T-helper 1 cell treated with Interleukin-12 subunit alpha and Interleukin-12 subunit beta and Interleukin-4 antibody, amounts not matched to agents 30 ng/mL and 1 ng/mL, for 36 hours (primary cell): ENCODE results near the gene GNB1L. TPM values are rescaled to one million over a fixed set of nuclear protein-coding genes. Genes with fewer than 3 reads are reported as not detected.

Source experiments
- intact Hi-C: fragments of 100-400 bp; cut with micrococcal nuclease; formaldehyde crosslinking; loops from one replicate; pipeline ENCODE4 v1.15.1; 2024
- total RNA-seq: library from RNA; stranded (reverse); gene quantifications from 2 replicates; pipeline ENCODE4 v1.2.3, GENCODE V29; 2022

The GNB1L gene
- total RNA-seq, 1 donor from 2014 or later: 10.5 TPM

DNA sequence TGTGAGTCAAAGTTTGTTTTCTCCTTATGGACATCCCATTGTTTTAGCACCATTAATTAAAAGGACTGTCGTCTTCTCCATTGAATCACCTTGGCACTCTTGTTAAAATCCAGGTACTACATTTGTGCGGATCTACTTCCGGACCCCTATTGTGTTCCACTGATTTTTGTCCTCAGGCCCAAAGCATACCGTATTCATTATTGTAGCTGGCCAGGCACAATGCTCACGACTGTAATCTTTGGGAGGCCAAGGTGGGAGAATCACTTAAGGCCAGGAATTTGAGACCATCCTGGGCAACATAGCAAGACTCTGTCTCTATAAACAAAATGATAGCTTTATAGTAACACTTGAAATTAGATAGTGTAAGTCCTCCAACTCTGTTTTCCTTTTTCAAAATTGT is 8.9 kb upstream of the GNB1L start:
- intact Hi-C loops: no loop called here

DNA sequence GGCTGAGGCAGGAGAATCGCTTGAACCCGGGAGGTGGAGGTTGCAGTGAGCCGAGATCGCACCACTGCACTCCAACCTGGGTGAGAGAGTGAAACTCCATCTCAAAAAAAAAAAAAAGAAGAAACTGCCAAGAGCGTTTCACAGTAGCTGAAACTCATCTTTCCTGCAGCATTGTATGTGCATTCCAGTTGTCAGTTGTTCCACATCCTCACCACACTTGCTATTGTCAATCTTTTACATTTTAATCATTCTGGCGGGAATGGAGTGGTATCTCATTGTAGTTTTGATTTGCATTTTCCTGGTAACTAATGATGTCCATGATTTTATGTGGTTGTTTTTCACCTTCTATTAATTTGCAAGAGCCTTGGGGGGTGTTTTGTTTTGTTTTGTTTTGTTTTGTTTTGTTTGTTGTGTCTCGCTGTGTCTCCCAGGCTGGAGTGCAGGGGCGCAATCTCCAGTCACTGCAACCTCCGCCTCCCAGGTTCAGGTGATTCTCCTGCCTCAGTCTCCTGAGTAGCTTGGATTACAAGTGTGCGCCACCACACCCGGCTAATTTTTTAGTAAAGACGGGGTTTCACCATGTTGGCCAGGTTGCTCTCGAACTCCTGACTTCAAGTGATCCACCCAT is 8.1 kb upstream of the GNB1L start:
- intact Hi-C loops: no loop called here

DNA sequence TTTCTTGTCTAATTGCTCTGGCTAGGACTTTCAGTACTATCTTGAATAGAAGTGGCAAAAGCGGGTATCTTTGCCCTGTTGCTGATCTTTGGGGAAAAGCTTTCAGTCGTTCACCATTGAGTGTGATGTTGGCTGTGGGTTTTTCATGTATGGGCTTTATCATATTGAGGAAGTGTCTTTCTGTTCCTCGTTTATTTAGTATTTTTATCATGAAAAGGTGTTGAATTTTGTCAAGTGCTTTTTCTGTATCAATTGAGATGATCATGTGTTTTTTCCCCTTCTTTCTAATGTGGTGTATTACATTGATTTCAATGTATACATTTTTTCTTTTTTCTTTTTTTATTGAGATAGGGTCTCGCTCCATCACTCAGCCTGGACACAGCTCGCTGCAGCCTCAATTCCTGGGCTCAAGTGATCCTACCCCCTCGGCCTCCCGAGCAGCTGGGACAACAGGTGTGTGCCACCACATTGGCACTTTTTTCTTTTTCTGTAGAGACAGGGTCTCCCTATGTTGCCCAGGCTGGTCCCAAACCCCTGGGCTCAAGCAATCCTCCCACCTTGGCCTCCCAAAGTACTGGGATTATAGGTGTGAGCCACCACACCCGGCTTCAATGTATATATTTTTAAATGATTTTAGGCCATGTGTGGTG is 5.3 kb upstream of the GNB1L start:
- intact Hi-C loops: loop anchor here (5.0 to 10.0 kb wide), 2 partner anchors 428 to 715 kb away; partner anchors contain the start of genes ESS2, HIRA and MRPL40

DNA sequence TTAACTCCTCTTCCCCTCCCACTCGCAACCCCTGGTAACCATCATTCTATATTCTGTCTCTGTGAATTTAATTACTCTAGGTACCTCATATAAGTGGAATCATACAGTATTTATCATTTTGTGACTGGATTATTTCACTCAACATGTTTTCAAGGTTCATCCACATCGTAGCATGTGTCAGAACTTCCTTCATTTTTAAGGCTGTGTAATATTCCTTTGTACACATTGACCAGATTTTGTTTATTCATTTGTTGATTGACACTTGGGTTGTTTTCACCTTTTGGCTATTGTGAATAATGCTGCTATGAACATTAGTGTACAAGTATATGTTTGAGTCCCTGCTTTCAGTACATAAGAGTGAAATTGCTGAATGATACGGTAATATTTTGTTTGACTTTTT is 2.7 kb upstream of the GNB1L start:
- intact Hi-C loops: loop anchor here (5.0 to 10.0 kb wide), 2 partner anchors 425 to 713 kb away; partner anchors contain the start of genes ESS2, HIRA and MRPL40

DNA sequence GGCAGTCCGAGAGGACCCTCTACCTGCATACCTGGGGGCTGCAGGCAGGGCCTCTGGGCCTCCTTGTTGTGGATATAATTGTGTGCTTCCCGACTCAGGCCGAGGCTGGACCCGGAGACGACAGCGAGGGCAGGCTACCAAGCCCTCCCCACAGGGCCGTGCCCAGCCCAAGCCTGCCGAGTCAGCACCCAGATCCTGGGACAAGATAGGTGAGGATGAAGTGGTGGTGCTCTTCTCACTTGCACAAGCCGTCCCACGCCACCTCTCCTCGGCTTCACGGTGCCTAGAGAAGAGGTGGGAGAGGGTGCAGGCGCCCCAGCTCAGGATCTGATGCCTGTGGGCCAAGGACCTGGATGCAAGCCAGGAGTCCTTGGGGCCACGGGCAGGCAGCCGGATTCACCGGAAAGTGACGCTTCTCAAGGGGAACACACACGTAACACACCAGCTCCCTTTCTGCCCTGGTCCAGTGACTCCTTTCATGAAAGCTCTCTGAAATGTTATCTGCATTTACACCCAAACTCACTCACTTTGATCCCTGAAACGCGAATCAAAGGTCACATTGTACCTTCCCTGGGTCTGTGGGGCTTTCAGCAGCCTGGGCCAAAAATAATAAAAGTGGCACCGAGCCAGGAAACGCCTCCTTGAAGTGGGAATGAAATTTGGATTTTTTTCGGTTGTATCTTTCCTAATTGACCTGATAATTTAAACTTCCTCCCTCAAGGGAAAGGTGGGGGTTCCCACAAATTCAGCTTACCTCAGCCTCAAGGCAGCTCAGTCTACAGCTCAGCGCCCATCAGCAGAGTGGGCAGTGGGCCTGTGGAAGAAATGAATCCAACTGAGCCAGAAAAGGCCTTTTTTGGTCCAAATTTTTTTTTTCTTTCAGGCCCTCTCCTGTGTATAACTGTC is 1.1 kb upstream of the GNB1L start:
- intact Hi-C loops: loop anchor here (2.0 to 10.0 kb wide), 5 partner anchors 125 to 711 kb away; partner anchors contain the start of genes CDC45, ESS2, HIRA and MRPL40

DNA sequence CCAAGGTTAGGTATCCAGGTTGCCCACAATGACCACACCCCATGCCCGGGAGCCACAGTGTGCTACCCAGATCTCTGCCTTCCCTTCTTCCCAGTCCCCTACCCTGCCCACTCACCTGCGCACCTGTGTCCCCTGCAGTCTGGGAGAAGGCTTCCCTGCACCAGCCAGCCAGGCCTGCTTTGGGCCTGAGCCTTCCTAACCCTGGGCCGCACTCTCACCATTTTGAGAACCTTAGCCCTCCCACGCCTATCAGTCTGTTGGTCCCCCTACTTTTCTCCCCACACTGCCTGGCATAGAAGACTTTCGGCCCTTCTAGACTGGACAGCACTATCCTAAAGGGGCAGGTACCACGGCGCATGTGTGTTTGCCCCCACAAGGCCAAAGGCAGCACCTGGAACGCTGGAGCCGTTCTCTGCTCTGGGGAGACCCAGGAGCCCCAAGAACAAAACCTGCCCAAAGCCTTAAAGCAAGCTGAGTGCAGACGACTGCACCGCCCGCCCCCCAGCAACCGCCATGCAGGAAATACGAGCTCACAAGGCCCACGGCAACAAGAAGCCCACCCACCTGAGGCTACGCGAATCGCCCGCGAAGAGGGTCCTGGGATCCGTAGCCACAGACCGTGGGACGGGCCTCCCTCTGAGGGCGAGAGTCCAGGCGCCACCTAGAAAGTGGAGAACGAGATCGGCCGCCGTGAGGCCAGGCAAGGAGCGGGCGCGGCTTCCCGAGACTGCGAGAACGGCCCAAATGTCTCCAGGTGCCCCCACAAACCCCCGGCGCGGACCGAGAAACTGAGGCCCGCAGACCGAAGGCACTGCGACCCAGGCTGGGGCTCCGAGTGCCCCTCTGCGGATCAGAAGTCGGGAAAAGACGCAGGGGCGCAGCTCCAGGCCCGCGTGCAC is 546 bp downstream of the GNB1L start:
- intact Hi-C loops: loop anchor here (1.0 to 10.0 kb wide), 7 partner anchors 37 to 709 kb away; partner anchors contain the start of genes CDC45, COMT, ESS2 and RANBP1

DNA sequence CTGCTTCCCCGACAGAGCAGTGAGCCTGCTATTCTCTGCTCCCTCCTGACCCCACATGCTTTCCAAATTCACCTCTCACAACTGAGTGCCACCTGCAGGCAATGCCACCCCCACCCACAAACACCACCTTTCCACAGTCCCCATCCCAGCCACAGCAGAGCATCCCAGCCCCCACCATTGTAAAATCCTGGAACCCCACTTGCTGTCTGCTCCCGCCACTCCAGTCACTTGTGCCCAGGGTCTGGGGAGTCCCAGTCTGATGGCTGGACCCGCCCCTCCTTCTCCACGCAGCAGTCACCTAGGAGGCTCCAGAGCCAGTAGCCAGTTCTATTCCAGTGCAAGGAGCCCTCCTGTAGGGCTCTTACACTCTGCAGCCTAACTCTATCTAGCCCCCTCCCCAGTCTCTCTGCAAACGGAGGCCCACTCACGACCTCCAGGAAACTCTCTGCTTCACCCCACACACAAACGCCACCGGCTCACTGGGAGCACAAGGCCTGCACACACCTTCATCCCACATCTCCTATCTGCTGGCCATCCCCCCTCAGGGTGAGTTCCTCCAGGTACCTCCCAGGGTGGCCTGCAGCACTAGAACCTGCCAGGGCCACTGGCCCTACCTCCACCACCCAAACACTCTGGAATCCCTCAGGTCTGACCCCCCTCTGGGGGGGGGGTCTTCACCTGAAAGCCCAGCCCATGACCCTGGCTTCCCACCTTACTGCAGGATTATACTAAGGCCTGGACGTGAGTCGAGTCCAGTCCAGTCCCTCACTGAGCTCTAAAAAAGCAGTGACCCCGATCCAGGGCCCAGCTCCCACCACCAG is 1.4 kb downstream of the GNB1L start:
- intact Hi-C loops: loop anchor here (10.0 kb wide), 1 partner anchor 708 kb away; the partner anchor contains the start of gene ESS2

DNA sequence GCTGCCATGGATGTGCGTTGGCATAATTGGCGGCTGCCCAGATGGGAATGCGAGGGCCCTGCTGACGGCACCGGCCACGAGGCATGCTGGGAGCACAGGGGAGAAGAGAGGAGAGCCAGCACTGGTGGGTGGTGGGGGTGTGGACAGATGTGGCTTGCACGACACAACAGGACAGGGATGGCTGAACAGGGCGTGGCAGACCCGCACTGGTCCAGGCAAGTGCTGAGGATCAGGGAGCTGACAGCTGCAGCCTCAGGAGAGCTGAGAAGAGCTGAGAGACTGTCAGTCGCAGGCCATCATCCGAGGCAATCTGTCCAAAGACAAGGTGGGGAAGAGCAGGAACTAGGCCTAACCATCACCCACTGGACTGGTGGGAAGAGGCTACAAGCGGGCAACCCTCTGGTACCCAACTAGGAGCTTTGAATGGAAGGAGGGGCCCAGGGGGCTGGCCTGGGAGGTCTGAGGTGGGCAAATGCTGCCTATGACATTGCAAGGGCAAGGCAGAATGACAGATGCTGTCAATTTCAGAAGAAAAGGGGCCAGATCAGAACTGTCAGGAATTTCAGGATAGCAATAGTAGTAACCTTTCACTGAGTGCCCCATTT is 2.4 kb downstream of the GNB1L start:
- intact Hi-C loops: loop anchor here (10.0 kb wide), 1 partner anchor 707 kb away; the partner anchor contains the start of gene ESS2

DNA sequence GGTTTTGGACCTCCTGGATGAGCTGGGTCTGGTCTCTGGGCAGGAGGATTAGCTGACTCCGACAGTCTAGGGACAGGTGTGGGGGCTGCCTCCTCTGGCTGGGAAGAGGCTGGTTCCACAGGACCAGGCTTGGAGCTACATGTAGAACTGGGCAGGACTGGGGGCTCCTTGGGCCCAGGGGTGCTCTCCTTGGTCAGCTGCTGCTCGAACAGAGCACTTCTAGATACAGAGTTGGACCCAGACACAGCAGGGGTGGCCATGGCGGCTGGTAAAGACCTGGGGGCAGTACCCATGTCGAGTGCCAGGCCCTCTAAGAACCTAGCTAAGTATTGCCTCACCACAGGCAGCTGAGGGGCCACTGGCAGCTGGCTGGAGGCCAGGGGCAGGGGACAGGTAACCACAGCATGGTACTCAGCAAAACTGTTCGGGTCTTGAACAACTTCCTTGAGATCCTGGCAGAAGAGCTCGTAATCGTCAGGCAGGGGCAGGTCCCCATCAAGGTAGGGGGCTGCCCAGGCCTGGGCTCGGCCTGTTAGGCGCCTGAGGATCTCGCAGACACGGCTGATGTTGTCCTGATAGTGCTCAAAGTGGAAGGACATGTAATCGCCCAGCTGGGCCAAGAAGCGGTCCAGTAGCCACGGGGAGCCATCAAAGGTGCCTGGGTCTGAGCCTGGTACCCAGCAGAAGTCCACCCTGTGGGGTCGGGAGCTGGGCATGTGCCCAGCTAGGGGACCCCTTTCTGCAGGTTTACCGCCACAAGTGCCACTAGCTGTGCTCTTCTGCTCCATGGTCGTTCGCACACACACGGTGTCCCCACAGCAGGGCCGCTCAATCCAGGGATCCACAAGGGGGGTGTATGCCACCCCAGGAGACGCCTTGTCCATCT is 3.1 kb downstream of the GNB1L start:
- intact Hi-C loops: loop anchor here (10.0 kb wide), 1 partner anchor 707 kb away; the partner anchor contains the start of gene ESS2

DNA sequence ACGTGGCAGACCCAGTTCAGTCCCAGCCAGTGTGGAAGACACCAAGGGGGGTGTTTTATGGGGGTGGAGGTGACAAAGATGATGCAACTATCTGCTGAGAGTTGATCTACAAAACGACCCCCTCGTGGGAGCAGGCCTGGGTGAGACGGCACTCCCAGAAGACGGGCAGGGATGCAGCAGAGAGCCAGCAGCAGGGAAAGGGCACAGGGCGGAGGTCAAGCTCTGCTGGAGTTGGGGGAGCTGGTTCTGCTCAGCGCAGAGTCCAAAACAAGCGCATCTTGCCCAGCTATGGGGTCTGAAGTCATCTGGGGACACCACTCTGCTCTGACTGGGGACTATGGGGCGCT is 3.9 kb downstream of the GNB1L start:
- intact Hi-C loops: loop anchor here (10.0 kb wide), 1 partner anchor 706 kb away; the partner anchor contains the start of gene ESS2

DNA sequence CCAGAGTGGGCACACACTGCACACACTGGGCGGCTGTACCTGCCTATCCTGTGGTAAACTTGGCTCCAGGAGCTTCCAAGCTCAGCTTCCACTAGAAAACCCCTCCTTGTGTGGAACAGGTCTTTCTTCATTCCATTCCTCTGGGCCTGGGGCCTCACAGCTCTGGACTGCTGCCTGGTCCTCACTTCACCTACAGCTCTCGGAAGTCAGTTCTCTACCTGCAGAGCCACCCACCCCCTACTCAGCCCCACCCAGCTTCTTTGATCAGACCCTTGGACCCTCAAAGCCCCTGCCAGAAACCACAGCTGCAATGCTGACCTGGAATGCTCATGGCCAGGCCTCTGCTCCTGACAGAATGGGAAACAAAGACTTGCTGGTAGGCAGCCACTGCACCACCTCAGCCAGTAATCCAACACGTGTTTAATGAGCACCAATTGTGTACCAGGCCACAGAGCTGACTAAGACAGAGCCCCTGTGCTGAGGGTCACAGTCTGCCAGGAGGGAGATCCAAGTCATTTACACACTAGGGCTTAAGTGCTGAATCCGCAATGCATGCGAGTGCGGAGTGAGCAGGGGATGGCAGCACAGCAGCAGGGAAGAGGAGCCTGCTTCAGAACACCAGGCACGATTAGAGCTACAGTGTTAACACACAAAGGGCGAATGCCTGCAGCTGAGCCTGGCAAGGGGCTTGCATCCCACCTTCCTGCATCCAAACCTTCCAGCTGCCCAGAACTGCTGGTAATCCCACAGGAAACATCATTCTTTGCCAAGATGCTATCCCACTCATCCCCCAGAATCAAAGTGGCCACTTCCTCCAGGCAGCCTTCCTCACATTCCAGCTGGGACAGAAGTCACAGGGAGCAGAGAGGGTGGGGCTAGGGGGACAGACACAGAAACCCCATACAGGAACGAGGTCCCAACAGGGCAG is 4.6 kb downstream of the GNB1L start:
- intact Hi-C loops: loop anchor here (10.0 kb wide), 1 partner anchor 705 kb away; the partner anchor contains the start of gene ESS2

DNA sequence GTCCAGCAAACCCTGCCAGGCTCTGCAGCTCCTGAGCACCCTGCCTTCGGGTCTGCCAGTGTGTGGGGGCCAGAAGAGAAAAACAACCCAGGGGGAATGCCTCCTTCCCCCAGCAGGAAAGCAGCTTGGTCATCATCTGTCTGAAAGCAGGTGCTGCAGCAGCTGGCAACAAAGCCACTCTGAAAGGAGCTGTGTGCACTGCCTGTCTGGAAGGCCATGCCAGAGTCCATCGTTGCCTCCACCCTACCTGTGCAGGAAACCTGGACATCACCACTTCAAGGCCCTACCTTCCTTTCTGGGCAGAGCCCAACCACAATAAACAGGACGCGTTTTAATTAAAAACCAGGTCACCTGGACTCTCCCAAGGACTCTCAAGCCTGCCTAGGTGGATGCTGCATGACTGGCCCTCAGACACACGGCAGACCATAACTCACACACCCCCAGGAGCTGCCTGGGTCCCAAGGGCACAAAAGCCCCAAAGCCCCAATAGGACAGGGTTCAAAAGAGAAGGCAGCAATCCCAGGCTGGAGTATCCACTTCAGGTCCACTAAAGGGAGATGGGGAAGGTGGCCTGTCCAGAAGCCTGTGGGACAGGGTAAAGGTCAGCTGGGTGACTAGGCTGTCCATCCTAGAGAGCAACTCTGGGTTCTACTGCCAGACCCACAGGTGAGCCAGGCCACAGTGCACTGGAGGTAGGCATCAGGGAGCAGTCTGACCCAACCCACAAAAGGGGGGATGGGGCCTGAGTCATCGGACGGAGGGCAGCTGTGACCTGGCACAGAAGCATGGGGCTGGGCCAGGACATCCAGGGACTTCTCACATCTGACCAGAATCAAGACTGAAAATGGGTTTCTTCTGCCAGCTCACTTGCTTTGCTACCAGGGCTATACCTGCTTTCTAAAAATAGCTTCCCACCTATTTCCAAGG is 6.1 kb downstream of the GNB1L start:
- intact Hi-C loops: no loop called here

DNA sequence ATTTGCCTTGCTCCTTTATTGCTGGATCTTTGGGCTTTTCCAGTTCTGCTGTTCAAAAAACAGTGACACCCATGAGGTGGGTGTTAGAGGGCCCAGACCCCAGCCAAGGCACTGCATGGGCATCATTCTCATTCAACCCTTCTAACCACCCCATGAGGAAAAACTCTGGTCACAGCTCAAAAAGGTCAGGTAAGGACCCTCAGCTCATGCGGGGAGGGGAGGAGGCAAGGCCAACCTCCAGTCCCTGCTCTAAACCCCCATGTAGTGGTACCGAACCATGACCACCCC is 7.4 kb downstream of the GNB1L start:
- intact Hi-C loops: no loop called here

DNA sequence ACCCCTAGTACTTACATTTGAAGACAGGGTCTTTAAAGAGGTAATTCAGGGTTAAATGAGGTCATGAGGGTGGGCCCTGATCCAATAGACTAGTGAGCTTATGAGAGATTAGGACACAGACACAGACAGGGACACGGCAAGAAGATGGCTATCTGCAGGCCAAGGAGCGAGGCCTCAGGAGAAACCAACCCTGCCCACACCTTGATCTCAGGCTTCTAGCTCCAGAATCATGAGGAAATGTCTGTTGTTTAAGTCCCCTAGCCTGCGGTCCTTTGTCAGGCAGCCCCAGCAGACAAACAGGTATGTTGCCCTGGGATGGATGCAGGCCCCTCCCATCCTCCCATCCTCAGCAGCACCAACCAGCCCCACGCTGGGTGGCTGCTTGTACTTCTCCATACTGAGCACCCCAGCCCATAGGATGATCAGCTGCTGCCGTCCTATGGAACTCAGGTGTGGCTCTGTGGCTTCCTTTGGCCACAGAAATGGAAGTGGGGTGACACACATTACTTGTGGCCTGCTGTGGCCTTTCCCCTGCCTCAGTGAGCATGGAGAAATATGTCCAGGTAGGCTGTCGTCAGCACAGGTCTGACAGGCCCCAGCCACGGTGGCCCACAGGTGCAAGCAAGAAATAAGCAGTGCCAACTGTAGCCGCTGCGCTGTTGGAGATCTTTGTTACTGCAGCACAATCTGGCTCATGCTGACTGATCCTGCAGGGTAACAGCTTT is 7.9 kb downstream of the GNB1L start:
- intact Hi-C loops: no loop called here

DNA sequence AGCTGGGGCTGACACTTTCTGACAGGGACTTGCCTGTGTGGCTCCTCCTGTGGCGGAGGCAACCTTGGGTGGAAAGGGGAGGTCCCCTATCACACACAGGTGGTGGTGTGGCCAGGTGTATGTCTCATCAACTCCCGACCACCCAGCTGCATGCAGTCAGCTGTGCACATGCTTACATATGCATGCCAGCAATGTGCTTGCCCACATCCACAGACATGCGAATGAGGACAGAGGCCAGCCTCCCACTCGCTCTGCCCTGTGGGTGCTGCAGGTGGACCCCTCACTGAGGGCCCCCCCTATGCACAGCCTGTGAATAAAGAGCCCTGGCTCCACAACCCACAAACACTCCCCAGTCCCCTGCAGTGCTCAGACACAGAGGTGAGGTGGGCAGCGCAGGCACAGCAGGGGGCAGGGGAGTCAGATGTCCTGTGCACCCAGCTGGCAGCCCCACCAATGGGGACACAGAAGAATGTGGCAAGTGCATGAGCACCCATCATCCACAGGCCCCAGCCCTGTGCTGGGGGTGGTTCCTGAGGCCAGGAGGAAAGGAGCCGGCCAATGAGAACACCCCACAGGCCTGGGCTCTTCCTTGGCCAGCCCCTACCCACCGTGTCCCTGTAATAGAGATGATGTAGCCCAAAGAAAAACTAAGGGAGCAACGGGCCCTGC is 9.5 kb downstream of the GNB1L start:
- intact Hi-C loops: no loop called here
